ENCODE measurements around the gene CCL18.

- TF ChIP-seq CTCF (IDR thresholded peaks at IDR 0.05), result no peak
- no peak for TF ChIP-seq POLR2A (IDR thresholded peaks at IDR 0.05)
These were observed 42.4 kb downstream of the CCL18 start for GRCh38 chr17:36106493-36106835.
